ENCODE measurements around the gene ACSL3.

The ACSL3 gene

DNA sequence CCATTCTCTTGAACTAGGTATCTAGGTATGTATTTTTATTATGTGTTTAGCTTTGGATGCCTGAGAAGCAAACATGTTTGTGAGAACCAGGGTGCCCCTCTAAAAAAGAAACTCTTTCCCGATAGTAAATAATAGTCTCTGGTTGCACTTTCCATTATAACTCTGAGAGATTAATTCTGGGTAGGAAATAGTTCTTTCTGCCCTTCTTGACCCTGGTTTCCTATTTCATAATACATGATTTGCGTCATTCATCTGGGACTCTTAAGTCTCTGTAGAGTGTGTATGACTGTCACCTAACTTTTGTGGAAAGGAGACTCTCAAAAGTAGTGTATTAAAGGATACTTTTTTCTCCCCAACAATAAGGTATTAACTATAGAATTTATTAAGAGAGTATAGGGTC lies 31.5 kb downstream of the ACSL3 start:
- H3K27ac ChIP-seq = peak overlapping the region; percentile 69
- H3K9me3 ChIP-seq = no peaks in the 10 kb centered on the region
- H3K27me3 ChIP-seq = no peaks in the 10 kb centered on the region
- TF ChIP-seq, protein P1, sequence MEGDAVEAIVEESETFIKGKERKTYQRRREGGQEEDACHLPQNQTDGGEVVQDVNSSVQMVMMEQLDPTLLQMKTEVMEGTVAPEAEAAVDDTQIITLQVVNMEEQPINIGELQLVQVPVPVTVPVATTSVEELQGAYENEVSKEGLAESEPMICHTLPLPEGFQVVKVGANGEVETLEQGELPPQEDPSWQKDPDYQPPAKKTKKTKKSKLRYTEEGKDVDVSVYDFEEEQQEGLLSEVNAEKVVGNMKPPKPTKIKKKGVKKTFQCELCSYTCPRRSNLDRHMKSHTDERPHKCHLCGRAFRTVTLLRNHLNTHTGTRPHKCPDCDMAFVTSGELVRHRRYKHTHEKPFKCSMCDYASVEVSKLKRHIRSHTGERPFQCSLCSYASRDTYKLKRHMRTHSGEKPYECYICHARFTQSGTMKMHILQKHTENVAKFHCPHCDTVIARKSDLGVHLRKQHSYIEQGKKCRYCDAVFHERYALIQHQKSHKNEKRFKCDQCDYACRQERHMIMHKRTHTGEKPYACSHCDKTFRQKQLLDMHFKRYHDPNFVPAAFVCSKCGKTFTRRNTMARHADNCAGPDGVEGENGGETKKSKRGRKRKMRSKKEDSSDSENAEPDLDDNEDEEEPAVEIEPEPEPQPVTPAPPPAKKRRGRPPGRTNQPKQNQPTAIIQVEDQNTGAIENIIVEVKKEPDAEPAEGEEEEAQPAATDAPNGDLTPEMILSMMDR (IDR thresholded peaks at IDR 0.05) = no peak
- no peaks in the 10 kb centered on the region for H3K36me3 ChIP-seq
- H3K4me1 ChIP-seq (ENCODE audit: control insufficient read depth in 1 of 2, insufficient read depth in 1 of 2, low read depth in 1 of 2, low read length in 1 of 2) = peaks cover 30 to 41% of the 10 kb centered on the region in 2 experiments
- no peak overlapping the region for H3K4me3 ChIP-seq (ENCODE audit: low read depth in 1 of 2, low read length in 1 of 2)

DNA sequence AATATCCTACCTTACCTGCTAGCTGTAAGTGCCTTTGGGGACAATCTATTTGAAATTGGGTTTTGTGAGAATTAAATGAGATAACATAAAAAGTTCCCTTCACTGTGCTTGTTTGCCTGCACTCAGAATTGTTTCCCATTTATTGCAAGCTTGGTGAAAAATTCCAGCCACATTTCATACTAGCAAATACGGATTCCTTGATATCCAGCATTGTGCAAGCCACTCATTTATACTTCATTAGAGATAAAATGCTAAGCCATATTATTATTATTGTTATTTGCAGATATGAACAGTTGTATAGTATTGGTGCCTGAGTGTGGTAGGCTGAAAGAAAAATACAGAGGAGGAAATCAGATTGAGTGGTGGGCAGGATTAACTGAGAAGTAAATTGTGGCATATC lies 31.9 kb downstream of the ACSL3 start:
- TF ChIP-seq, protein P1 (IDR thresholded peaks at IDR 0.05) = no peak
- H3K36me3 ChIP-seq = no peaks in the 10 kb centered on the region
- H3K9me3 ChIP-seq = no peaks in the 10 kb centered on the region
- no peaks in the 10 kb centered on the region for H3K27me3 ChIP-seq
- peak overlapping the region; percentile 69 for H3K27ac ChIP-seq
- no peak overlapping the region for H3K4me3 ChIP-seq (ENCODE audit: low read depth in 1 of 2, low read length in 1 of 2)
- peaks cover 31 to 41% of the 10 kb centered on the region in 2 experiments for H3K4me1 ChIP-seq (ENCODE audit: control insufficient read depth in 1 of 2, insufficient read depth in 1 of 2, low read depth in 1 of 2, low read length in 1 of 2)

DNA sequence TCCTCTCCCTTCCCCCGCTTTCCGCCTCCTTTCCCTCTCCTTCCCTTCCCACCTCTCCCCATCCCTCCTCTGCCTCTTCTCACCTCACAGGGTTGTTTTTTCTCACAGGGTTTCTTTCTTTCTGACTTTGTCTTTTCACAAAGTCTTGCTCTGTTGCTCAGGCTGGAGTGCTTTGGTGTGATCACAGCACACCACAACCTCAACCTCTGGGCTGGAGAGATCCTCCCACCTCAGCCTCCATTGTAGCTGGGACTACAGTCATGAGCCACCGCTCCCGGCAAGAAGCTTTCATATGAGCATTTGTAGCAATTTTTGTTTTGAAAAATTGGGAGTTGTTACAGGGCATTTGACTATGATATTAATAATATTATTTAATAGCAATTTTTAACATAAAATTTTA lies 32.9 kb downstream of the ACSL3 start:
- Histone ChIP-seq H3K36me3 (no peaks in the 10 kb centered on the region), H3K9me3 (no peaks in the 10 kb centered on the region), H3K4me3 (ENCODE audit: low read depth in 1 of 2, low read length in 1 of 2) (no peak overlapping the region), H3K27ac (peak overlapping the region; percentile 69), H3K27me3 (no peaks in the 10 kb centered on the region), H3K4me1 (ENCODE audit: control insufficient read depth in 1 of 2, insufficient read depth in 1 of 2, low read depth in 1 of 2, low read length in 1 of 2) (peaks cover 40 to 48% of the 10 kb centered on the region in 2 experiments)
- TF ChIP-seq, protein P1 (IDR thresholded peaks at IDR 0.05) = no peak

DNA sequence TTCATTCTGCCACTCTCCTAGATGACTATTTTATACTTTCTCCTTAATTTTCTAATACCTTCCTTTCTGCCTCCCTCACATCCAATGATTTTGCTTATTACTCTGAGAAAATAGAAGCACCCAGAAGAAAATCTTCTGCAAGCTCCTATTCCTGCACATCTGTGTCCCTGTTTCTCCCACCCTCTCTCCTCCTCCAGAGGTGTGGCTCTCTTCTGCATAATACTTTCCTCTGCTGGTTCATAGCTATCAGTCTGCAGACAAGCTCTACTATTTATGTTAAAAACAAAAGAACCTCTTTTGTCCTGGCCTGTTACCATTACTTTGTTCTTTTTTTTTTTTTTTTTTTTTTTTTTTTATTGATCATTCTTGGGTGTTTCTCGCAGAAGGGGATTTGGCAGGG lies 34.3 kb downstream of the ACSL3 start:
- Histone ChIP-seq H3K4me3 (ENCODE audit: low read depth in 1 of 2, low read length in 1 of 2) (no peak overlapping the region), H3K36me3 (no peaks in the 10 kb centered on the region), H3K4me1 (ENCODE audit: control insufficient read depth in 1 of 2, insufficient read depth in 1 of 2, low read depth in 1 of 2, low read length in 1 of 2) (peaks cover 40 to 48% of the 10 kb centered on the region in 2 experiments), H3K27me3 (no peaks in the 10 kb centered on the region), H3K27ac (peak overlapping the region; percentile 56), H3K9me3 (no peaks in the 10 kb centered on the region)
- TF ChIP-seq, protein P1 (IDR thresholded peaks at IDR 0.05) = no peak

DNA sequence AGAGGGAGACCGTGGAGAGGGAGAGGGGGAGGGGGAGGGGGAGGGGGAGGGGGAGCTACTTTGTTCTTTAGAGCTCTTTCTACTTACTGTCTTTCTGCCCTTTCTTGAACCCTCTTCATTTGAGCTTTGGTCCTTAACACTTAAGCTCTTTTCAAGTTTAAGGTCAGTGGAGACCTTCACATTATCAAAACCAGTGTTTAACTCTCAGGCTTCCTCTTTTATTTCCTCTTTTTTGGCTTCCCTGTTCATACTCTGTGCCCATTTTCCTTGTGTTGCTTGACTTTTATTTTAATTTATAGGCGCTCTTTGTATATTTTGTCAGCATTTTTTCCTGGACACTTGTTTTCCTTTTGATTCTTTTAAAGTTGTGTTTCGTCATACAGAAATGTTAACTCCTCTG lies 37.1 kb downstream of the ACSL3 start:
- H3K9me3 ChIP-seq = no peaks in the 10 kb centered on the region
- TF ChIP-seq, protein P1 (IDR thresholded peaks at IDR 0.05) = no peak
- H3K27me3 ChIP-seq = no peaks in the 10 kb centered on the region
- H3K4me3 ChIP-seq (ENCODE audit: low read depth in 1 of 2, low read length in 1 of 2) = no peak overlapping the region
- H3K4me1 ChIP-seq (ENCODE audit: control insufficient read depth in 1 of 2, insufficient read depth in 1 of 2, low read depth in 1 of 2, low read length in 1 of 2) = peaks cover 28 to 30% of the 10 kb centered on the region in 2 experiments
- H3K27ac ChIP-seq = peak overlapping the region; percentile 64
- H3K36me3 ChIP-seq = no peaks in the 10 kb centered on the region

Measured in neutrophil (primary cell).